Kidney (tissue), 14 donors: ENCODE measurements around the gene CLCN5. TPM values are rescaled to one million over a fixed set of nuclear protein-coding genes. Genes with fewer than 3 reads are reported as not detected.
A peak's percentile ranks its signal among the peaks of the same experiment; 100 is the strongest.
"Not testable (repeated sequence)": the region's sequence is repeated elsewhere in the genome, so short reads cannot be mapped to it uniquely, and the experiment has no call there.

Experiments
- DNase-seq, 5 donors: peaks; one replicate each; pipeline ENCODE4 v3.0.0-alpha.2; 2013 to 2020
- FAIRE-seq: peaks from 2 replicates; lab custom pipeline; 2012; peaks lifted over from hg19 to GRCh38; lab: Jason Lieb, UNC
- H3K27ac ChIP-seq, 2 donors: one replicate each; pipeline ENCODE4 v1.7.0; 2013; ENCODE audit warnings: low read depth in 2 of 2, low read length in 2 of 2, inconsistent platforms in 1 of 2
- H3K27me3 ChIP-seq: one replicate; pipeline ENCODE4 v1.7.1; 2013; ENCODE audit warnings: low read length, inconsistent platforms; ENCODE audit not compliant: control insufficient read depth, insufficient read depth
- H3K36me3 ChIP-seq, 3 donors: one replicate each; pipeline versions ENCODE4 v1.7.0 to v1.7.1; 2013; ENCODE audit warnings: low read length in 3 of 3, control low read depth in 1 of 3, inconsistent platforms in 1 of 3; ENCODE audit not compliant: insufficient read depth in 3 of 3, control insufficient read depth in 2 of 3
- H3K4me1 ChIP-seq, 3 donors: one replicate each; pipeline versions ENCODE4 v1.7.0 to v1.7.1; 2013; ENCODE audit warnings: low read length in 3 of 3, inconsistent platforms in 1 of 3, low read depth in 1 of 3; ENCODE audit not compliant: control insufficient read depth in 2 of 3, insufficient read depth in 2 of 3
- H3K4me3 ChIP-seq, 3 donors: one replicate each; pipeline versions ENCODE4 v1.7.0 to v1.8.1; 2013; ENCODE audit warnings: low read length in 3 of 3, control low read depth in 1 of 3, inconsistent platforms in 1 of 3
- H3K9ac ChIP-seq, 3 donors: one replicate each; pipeline versions ENCODE4 v1.7.0 to v1.7.1; 2013; ENCODE audit warnings: low read length in 3 of 3, control low read depth in 1 of 3, inconsistent platforms in 1 of 3
- H3K9me3 ChIP-seq, 3 donors: one replicate each; pipeline versions ENCODE4 v1.7.0 to v1.7.1; 2013; ENCODE audit warnings: low read length in 3 of 3, control low read depth in 1 of 3, inconsistent platforms in 1 of 3; ENCODE audit not compliant: control insufficient read depth in 2 of 3, insufficient read depth in 1 of 3
- intact Hi-C: fragments of 100-400 bp; cut with DNase I; formaldehyde crosslinking; loops from one replicate; pipeline ENCODE4 v1.11.1; 2022
- polyA plus RNA-seq: library from polyadenylated mRNA; stranded (reverse); fragments of 350-450 nt; fragmentation: Illumina TruSeq; extraction: RNeasy Lipid Tissue Mini Kit (QIAGEN cat#74804); gene quantifications from one replicate; pipeline ENCODE4 v1.2.3, GENCODE V29; 2014; ENCODE audit warnings: low read depth, low replicate concordance; ENCODE audit not compliant: insufficient read depth
- total RNA-seq: library from RNA; stranded (reverse); fragmentation: NEBNext Ultra II Directional; extraction: Animal tissue kit (Norgen Biotek cat#: 25700); gene quantifications from one replicate; pipeline ENCODE4 v1.2.1, GENCODE V29; 2021
- TF ChIP-seq, protein P1 (sequence below): IDR thresholded peaks from 3 replicates; pipeline ENCODE4 v1.5.1; 2012; ENCODE audit warnings: mild to moderate bottlenecking, moderate library complexity, borderline replicate concordance; ENCODE audit not compliant: insufficient read depth; ENCODE audit errors: extremely low read depth
- donor health status: control.
- donor health status: control.
- donor health status: control.
- donor health status: control.
- donor health status: control.
- donor health status: DM: yes; HTN: yes; CAD: no.
- donor health status: Normal renal cell carcinoma (clear cell type).

CLCN5 gene
- total and polyA plus RNA-seq, 2 donors from 2014 or later, result 21.1 to 29.7 TPM

DNA sequence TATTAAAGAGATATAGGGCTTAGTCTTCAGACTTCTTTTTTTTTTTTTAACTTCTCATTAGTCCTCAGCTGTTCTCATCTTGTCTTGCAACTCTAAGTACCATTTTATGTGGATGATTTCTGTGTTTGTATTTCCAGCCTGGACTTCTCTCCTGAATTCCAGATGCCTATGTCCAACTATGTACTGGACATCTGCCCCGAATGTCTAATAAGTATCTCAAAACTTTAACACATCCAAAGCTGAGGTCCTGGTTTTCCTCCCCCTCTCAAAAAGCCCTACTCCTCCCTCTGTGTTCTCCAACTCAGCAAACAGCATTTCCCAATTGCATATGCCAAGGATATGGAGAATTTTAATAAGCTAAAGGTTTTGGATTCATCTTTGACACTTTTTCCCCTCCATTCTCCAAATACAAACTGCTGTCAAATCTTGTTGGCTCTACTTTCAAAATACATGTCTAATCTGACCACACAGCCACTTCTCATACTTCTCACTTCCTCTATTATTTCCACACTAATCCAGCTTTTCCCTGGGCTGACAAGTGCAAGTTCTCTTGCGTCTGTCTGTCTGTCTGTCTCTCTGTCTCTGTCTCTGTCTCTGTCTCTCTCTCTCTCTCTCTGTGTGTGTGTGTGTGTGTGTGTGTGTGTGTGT, 79.8 kb downstream of the CLCN5 start:
- no peaks in the 10 kb centered on the region for H3K27me3 ChIP-seq
- no peak overlapping the region for H3K27ac ChIP-seq
- no peak for DNase-seq
- no peak overlapping the region for H3K9ac ChIP-seq
- peaks cover 0 to 4% (median 4%) of the 10 kb centered on the region in 3 donors for H3K4me1 ChIP-seq
- H3K9me3 ChIP-seq, result no peaks in the 10 kb centered on the region
- TF ChIP-seq, protein P1, sequence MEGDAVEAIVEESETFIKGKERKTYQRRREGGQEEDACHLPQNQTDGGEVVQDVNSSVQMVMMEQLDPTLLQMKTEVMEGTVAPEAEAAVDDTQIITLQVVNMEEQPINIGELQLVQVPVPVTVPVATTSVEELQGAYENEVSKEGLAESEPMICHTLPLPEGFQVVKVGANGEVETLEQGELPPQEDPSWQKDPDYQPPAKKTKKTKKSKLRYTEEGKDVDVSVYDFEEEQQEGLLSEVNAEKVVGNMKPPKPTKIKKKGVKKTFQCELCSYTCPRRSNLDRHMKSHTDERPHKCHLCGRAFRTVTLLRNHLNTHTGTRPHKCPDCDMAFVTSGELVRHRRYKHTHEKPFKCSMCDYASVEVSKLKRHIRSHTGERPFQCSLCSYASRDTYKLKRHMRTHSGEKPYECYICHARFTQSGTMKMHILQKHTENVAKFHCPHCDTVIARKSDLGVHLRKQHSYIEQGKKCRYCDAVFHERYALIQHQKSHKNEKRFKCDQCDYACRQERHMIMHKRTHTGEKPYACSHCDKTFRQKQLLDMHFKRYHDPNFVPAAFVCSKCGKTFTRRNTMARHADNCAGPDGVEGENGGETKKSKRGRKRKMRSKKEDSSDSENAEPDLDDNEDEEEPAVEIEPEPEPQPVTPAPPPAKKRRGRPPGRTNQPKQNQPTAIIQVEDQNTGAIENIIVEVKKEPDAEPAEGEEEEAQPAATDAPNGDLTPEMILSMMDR, result no peak
- peak; percentile 99 for FAIRE-seq
- no peaks in the 10 kb centered on the region for H3K36me3 ChIP-seq
- no peak overlapping the region for H3K4me3 ChIP-seq
- intact Hi-C loops, result no loop called here

DNA sequence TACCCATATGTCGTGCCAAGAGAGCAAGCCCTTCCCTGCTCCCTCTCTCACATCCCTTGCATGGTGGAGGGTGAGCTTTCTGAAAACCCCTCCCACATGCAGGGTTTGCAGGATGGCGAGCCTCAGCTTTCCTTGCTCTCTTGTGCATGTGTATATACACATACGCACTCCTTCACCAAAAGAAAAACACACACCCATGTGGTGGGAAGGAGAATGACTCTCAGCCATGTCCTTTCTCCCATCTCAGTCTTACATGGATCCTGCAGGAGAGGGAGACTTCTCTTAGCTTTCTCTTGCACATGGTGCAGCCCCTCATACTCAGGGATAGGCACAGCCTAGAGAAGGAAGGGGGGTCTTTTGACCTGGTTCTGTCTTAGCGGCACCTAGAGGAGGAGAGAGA, 81.1 kb downstream of the CLCN5 start:
- Histone ChIP-seq H3K27me3 (no peaks in the 10 kb centered on the region), H3K27ac (no peak overlapping the region), H3K4me3 (no peak overlapping the region), H3K9ac (no peak overlapping the region), H3K9me3 (no peaks in the 10 kb centered on the region), H3K36me3 (no peaks in the 10 kb centered on the region), H3K4me1 (no peaks in the 10 kb centered on the region)
- TF ChIP-seq, protein P1, result no peak
- FAIRE-seq (no peak), DNase-seq (no peak)
- intact Hi-C loops, result no loop called here

DNA sequence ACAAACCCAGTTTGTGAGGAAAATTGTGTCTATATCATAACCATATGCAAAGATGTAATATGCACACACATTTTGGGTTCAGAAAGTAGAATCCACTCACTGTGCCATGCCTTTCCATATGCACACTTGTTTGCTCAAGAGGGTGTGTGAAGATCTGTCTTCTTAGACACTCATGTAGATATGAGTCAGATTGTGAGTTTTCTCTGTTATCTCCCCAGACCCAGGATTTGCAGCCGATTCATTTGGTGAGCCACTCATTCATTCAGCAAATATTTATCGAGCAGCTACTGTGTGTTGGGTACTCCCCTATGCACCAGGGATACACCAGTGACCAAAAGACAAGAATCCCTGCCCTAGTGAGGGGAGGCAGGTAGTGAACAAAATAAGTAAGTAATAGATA, 81.5 kb downstream of the CLCN5 start:
- intact Hi-C loops, result no loop called here
- TF ChIP-seq, protein P1, result no peak
- no peaks in the 10 kb centered on the region for H3K9me3 ChIP-seq
- FAIRE-seq, result no peak
- H3K27me3 ChIP-seq, result no peaks in the 10 kb centered on the region
- H3K4me1 ChIP-seq, result no peaks in the 10 kb centered on the region
- no peak overlapping the region for H3K4me3 ChIP-seq
- DNase-seq, result no peak
- H3K9ac ChIP-seq, result no peak overlapping the region
- H3K36me3 ChIP-seq, result no peaks in the 10 kb centered on the region
- H3K27ac ChIP-seq, result no peak overlapping the region

DNA sequence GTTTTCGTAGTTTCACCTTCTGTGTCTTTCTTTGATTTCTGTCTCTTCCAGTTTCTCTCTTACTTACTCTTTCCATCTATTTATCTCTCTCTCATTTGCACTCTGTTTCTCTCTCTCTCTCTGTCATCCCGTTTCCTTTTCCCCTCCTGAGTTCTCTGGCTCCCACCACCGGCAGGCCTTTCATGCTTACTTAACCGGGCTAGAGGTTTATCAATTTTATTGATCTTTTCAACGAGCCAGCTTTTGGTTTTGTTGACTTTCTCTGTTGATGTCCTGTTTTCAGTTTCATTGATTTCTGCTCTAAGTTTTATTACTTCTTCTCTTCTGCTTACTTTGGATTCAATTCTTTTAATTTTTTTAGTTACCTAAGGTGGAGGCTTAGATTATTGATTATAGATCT, 103.2 kb downstream of the CLCN5 start:
- H3K27ac ChIP-seq, DNase-seq, H3K4me3 ChIP-seq, H3K9ac ChIP-seq, intact Hi-C loops, H3K4me1 ChIP-seq, H3K36me3 ChIP-seq, FAIRE-seq, H3K9me3 ChIP-seq, H3K27me3 ChIP-seq: not testable (repeated sequence)
